Measurements from ENCODE around the gene IL10. TPM values are rescaled to one million over a fixed set of nuclear protein-coding genes. Genes with fewer than 3 reads are reported as not detected.

Gene IL10
- polyA plus RNA-seq, 1 of the 3 experiments (the other 2 are of a cell fraction), result not detected

GRCh38 chr1:206722751-206723461 lies 49.4 kb downstream of the IL10 start:
- no peaks in the 10 kb centered on the region for H3K27me3 ChIP-seq (ENCODE audit: insufficient read depth)
- ChIA-PET POLR2A (no interaction called here), CTCF (interaction anchor here (0.6 to 16.7 kb wide), 8 partner anchors 9 to 259 kb away, joined by 3 to 380 read pairs (median 5); no protein-coding TSS in a partner anchor)
- H3K9me2 ChIP-seq, result no peaks in the 10 kb centered on the region
- H3K4me3 ChIP-seq (ENCODE audit: low read depth in 2 of 2, low read length in 1 of 2), result no peak overlapping the region
- H3K9ac ChIP-seq, result no peak overlapping the region
- H3K27ac ChIP-seq (ENCODE audit: low read depth in 2 of 2, low read length in 1 of 2), result no peak overlapping the region
- 95% methylated on average over 16 of the region's 17 CpGs for WGBS (ENCODE audit: low lambda C conversion rate)
- H3K9me3 ChIP-seq, result no peaks in the 10 kb centered on the region
- TF ChIP-seq TCF12 (IDR thresholded peaks at IDR 0.05), result no peak
- TF ChIP-seq POLR2AphosphoS5 (IDR thresholded peaks at IDR 0.05; ENCODE audit: low read depth, low read length), result no peak
- TF ChIP-seq GATA2 (CRISPR knock-in tag; IDR thresholded peaks at IDR 0.05), result no peak
- TF ChIP-seq JUND (IDR thresholded peaks at IDR 0.05), result no peak
- DNase-seq, result no peak
- H3K4me2 ChIP-seq, result no peak overlapping the region
- peaks cover 0 to 10% of the 10 kb centered on the region in 2 experiments; a peak in 1 of 4 replicates for H3K4me1 ChIP-seq (ENCODE audit: control insufficient read depth in 1 of 2, insufficient read depth in 2 of 2, low read depth in 1 of 2, low read length in 1 of 2)
- peaks cover 86% of the 10 kb centered on the region for H3K79me2 ChIP-seq (ENCODE audit: insufficient read depth)
- no peaks in the 10 kb centered on the region for H3F3A ChIP-seq (replicated peaks; ENCODE audit: insufficient read depth)
- no peaks in the 10 kb centered on the region for H3K36me3 ChIP-seq (replicated peaks in 1 of 2; ENCODE audit: control insufficient read depth in 1 of 2, insufficient read depth in 2 of 2, low read length in 1 of 2)
- H4K20me1 ChIP-seq (ENCODE audit: insufficient read depth), result peaks cover 97% of the 10 kb centered on the region
- no peak overlapping the region for H2AFZ ChIP-seq (ENCODE audit: low read depth)

- Histone ChIP-seq H3K4me1 (ENCODE audit: control insufficient read depth in 1 of 2, insufficient read depth in 2 of 2, low read depth in 1 of 2, low read length in 1 of 2) (peaks cover 0 to 10% of the 10 kb centered on the region in 2 experiments; a peak in 1 of 4 replicates), H3K27me3 (ENCODE audit: insufficient read depth) (no peaks in the 10 kb centered on the region), H3K9ac (no peak overlapping the region), H3K4me2 (no peak overlapping the region), H2AFZ (ENCODE audit: low read depth) (no peak overlapping the region), H3K4me3 (ENCODE audit: low read depth in 2 of 2, low read length in 1 of 2) (no peak overlapping the region), H4K20me1 (ENCODE audit: insufficient read depth) (peaks cover 97% of the 10 kb centered on the region), H3K9me2 (no peaks in the 10 kb centered on the region), H3K27ac (ENCODE audit: low read depth in 2 of 2, low read length in 1 of 2) (no peak overlapping the region), H3K9me3 (no peaks in the 10 kb centered on the region), H3K79me2 (ENCODE audit: insufficient read depth) (peaks cover 86% of the 10 kb centered on the region), H3F3A (replicated peaks; ENCODE audit: insufficient read depth) (no peaks in the 10 kb centered on the region), H3K36me3 (replicated peaks in 1 of 2; ENCODE audit: control insufficient read depth in 1 of 2, insufficient read depth in 2 of 2, low read length in 1 of 2) (no peaks in the 10 kb centered on the region)
- no peak for DNase-seq
- TF ChIP-seq FOXM1 (IDR thresholded peaks at IDR 0.05; ENCODE audit: low read depth), result no peak
- no peak for TF ChIP-seq GATA2 (CRISPR knock-in tag; IDR thresholded peaks at IDR 0.05)
- no peak for TF ChIP-seq IRF3 (IDR thresholded peaks at IDR 0.05; ENCODE audit: low read depth, low read length)
- no peak for TF ChIP-seq TCF12 (IDR thresholded peaks at IDR 0.05)
- TF ChIP-seq GABPA (IDR thresholded peaks at IDR 0.05; ENCODE audit: low read depth), result no peak
- TF ChIP-seq JUND (IDR thresholded peaks at IDR 0.05), result no peak
- no peak for TF ChIP-seq EZH2phosphoT487 (IDR thresholded peaks at IDR 0.05; ENCODE audit: borderline replicate concordance, low read depth)
- TF ChIP-seq PBX3 (IDR thresholded peaks at IDR 0.05), result no peak
- no peak for TF ChIP-seq TEAD4 (IDR thresholded peaks at IDR 0.05; ENCODE audit: borderline replicate concordance, insufficient read depth)
- no peak for TF ChIP-seq FOXJ3 (CRISPR knock-in tag; IDR thresholded peaks at IDR 0.05)
- CTCF ChIA-PET, result interaction anchor here (3.4 kb wide), 1 partner anchor 191 kb away, joined by 18 read pairs; no protein-coding TSS in a partner anchor
- WGBS (ENCODE audit: low lambda C conversion rate), result 77% methylated on average over 1 of the region's 1 CpG
- POLR2A ChIA-PET, result no interaction called here
These were observed 50.8 kb downstream of the IL10 start for GRCh38 chr1:206721454-206721853.
